Activated CD4-positive, alpha-beta T cell treated with anti-CD3 and anti-CD28 coated beads, Interleukin-2, Interleukin-4, amounts not matched to agents 100 ng/mL and 50 ng/mL, durations not matched to agents 16 hours and 8 hours (primary cell): ENCODE results near the gene KATNBL1.
A peak's percentile ranks its signal among the peaks of the same experiment; 100 is the strongest.

Experiments
- DNase-seq: peaks from one replicate; pipeline ENCODE4 v3.0.0-alpha.2; 2020; ENCODE audit warnings: low spot score

KATNBL1 gene

GRCh38 chr15:34209421-34210282 is at the start of gene KATNBL1:
Gene KATNBL1 (minus strand): TSS chr15:34210096. CDS start chr15:34163676, 46,420 bp downstream.
- DNase-seq, result peak; percentile 98

GRCh38 chr15:34259566-34259965 is 49.7 kb upstream of the KATNBL1 start:
- no peak for DNase-seq

GRCh38 chr15:34258151-34258550 is 48.3 kb upstream of the KATNBL1 start:
- no peak for DNase-seq

GRCh38 chr15:34252545-34252944 is 42.6 kb upstream of the KATNBL1 start:
- DNase-seq, result no peak

- DNase-seq, result no peak
These were observed 38.3 kb upstream of the KATNBL1 start for GRCh38 chr15:34248190-34248589.

- DNase-seq, result no peak
These were observed 36.5 kb upstream of the KATNBL1 start for GRCh38 chr15:34246276-34246976.

GRCh38 chr15:34243226-34243625 is 33.3 kb upstream of the KATNBL1 start:
- DNase-seq, result no peak

- no peak for DNase-seq
These were observed 32.4 kb upstream of the KATNBL1 start for GRCh38 chr15:34242331-34242710.

GRCh38 chr15:34241376-34242330 is 31.8 kb upstream of the KATNBL1 start:
- peak; percentile 44 for DNase-seq

GRCh38 chr15:34240537-34240936 is 30.6 kb upstream of the KATNBL1 start:
- no peak for DNase-seq

- peak; percentile 75 for DNase-seq
These were observed 29.4 kb upstream of the KATNBL1 start for GRCh38 chr15:34239151-34239808.

- no peak for DNase-seq
These were observed 23.7 kb upstream of the KATNBL1 start for GRCh38 chr15:34233614-34234013.

GRCh38 chr15:34223904-34224596 is 14.2 kb upstream of the KATNBL1 start:
- DNase-seq, result no peak

GRCh38 chr15:34217587-34218225 is 7.8 kb upstream of the KATNBL1 start:
- DNase-seq, result peak; percentile 23

- no peak for DNase-seq
These were observed 6.8 kb upstream of the KATNBL1 start for GRCh38 chr15:34216527-34217270.

GRCh38 chr15:34214135-34214534 is 4.2 kb upstream of the KATNBL1 start:
- no peak for DNase-seq

GRCh38 chr15:34213690-34214089 is 3.8 kb upstream of the KATNBL1 start:
- no peak for DNase-seq

GRCh38 chr15:34206011-34206410 is 3.9 kb downstream of the KATNBL1 start:
- DNase-seq, result peak; percentile 32

GRCh38 chr15:34203936-34204335 is 6.0 kb downstream of the KATNBL1 start:
- no peak for DNase-seq

GRCh38 chr15:34203305-34203704 is 6.6 kb downstream of the KATNBL1 start:
- DNase-seq, result no peak
